Measurements from ENCODE around the gene PLA2G2A. TPM values are rescaled to one million over a fixed set of nuclear protein-coding genes. Genes with fewer than 3 reads are reported as not detected.
A peak's percentile ranks its signal among the peaks of the same experiment; 100 is the strongest.

PLA2G2A gene
- total RNA-seq, 1 donor from 2014 or later: not detected

GRCh38 chr1:19976317-19977003 is 3.0 kb downstream of the PLA2G2A start:
- H3K4me3 Mint-ChIP-seq (ENCODE audit: unreplicated experiment): no peak overlapping the region
- Histone ChIP-seq H3K9me3 (ENCODE audit: insufficient read depth, low read depth, low read length) (no peaks in the 10 kb centered on the region), H3K4me3 (ENCODE audit: insufficient read depth, low read depth, low read length) (no peak overlapping the region), H3K36me3 (ENCODE audit: insufficient read depth, low read length) (no peaks in the 10 kb centered on the region), H2AFZ (ENCODE audit: low read depth, low read length) (no peak overlapping the region), H3K4me2 (ENCODE audit: low read length) (no peak overlapping the region), H3K27ac (ENCODE audit: low read depth, low read length) (no peak overlapping the region), H4K20me1 (ENCODE audit: insufficient read depth, low read length) (no peaks in the 10 kb centered on the region), H3K4me1 (ENCODE audit: insufficient read depth, low read length) (no peaks in the 10 kb centered on the region), H3K9ac (ENCODE audit: low read length) (no peak overlapping the region), H3K27me3 (ENCODE audit: insufficient read depth, low read length) (peaks cover 36% of the 10 kb centered on the region), H3K79me2 (ENCODE audit: insufficient read depth, low read length) (no peaks in the 10 kb centered on the region)
- peaks cover 2% of the 10 kb centered on the region for H3K36me3 Mint-ChIP-seq (ENCODE audit: low read depth, unreplicated experiment)
- DNase-seq (ENCODE audit: low read depth) (no peak), FAIRE-seq (no peak)
- H3K27ac Mint-ChIP-seq (ENCODE audit: unreplicated experiment): no peak overlapping the region
- peaks cover 2% of the 10 kb centered on the region for H3K9me3 Mint-ChIP-seq (ENCODE audit: unreplicated experiment)
- H3K4me1 Mint-ChIP-seq (ENCODE audit: low read depth, unreplicated experiment): no peaks in the 10 kb centered on the region
- H3K27me3 Mint-ChIP-seq (ENCODE audit: low read depth, unreplicated experiment): peaks cover 30% of the 10 kb centered on the region
- no peak for TF ChIP-seq CTCF (IDR thresholded peaks at IDR 0.05; ENCODE audit: insufficient read depth, low read depth, low read length)
- TF ChIP-seq EZH2 (IDR thresholded peaks at IDR 0.05; ENCODE audit: insufficient read depth, low read length): no peak

GRCh38 chr1:19975423-19976193 is 3.8 kb downstream of the PLA2G2A start:
- no peaks in the 10 kb centered on the region for H3K4me1 Mint-ChIP-seq (ENCODE audit: low read depth, unreplicated experiment)
- H3K79me2 ChIP-seq (ENCODE audit: insufficient read depth, low read length): no peaks in the 10 kb centered on the region
- peaks cover 24% of the 10 kb centered on the region for H3K27me3 Mint-ChIP-seq (ENCODE audit: low read depth, unreplicated experiment)
- H2AFZ ChIP-seq (ENCODE audit: low read depth, low read length): no peak overlapping the region
- no peak overlapping the region for H3K27ac ChIP-seq (ENCODE audit: low read depth, low read length)
- DNase-seq (ENCODE audit: low read depth): no peak
- no peak overlapping the region for H3K9ac ChIP-seq (ENCODE audit: low read length)
- no peaks in the 10 kb centered on the region for H3K36me3 ChIP-seq (ENCODE audit: insufficient read depth, low read length)
- no peak overlapping the region for H3K27ac Mint-ChIP-seq (ENCODE audit: unreplicated experiment)
- H3K9me3 ChIP-seq (ENCODE audit: insufficient read depth, low read depth, low read length): no peaks in the 10 kb centered on the region
- no peak overlapping the region for H3K4me3 Mint-ChIP-seq (ENCODE audit: unreplicated experiment)
- no peak for FAIRE-seq
- H3K4me2 ChIP-seq (ENCODE audit: low read length): peak overlapping the region; percentile 2
- no peaks in the 10 kb centered on the region for H3K9me3 Mint-ChIP-seq (ENCODE audit: unreplicated experiment)
- H3K27me3 ChIP-seq (ENCODE audit: insufficient read depth, low read length): peaks cover 29% of the 10 kb centered on the region
- TF ChIP-seq EZH2 (IDR thresholded peaks at IDR 0.05; ENCODE audit: insufficient read depth, low read length) (no peak), CTCF (IDR thresholded peaks at IDR 0.05; ENCODE audit: insufficient read depth, low read depth, low read length) (no peak)
- H3K36me3 Mint-ChIP-seq (ENCODE audit: low read depth, unreplicated experiment): peaks cover 2% of the 10 kb centered on the region
- H4K20me1 ChIP-seq (ENCODE audit: insufficient read depth, low read length): no peaks in the 10 kb centered on the region
- no peak overlapping the region for H3K4me3 ChIP-seq (ENCODE audit: insufficient read depth, low read depth, low read length)
- no peaks in the 10 kb centered on the region for H3K4me1 ChIP-seq (ENCODE audit: insufficient read depth, low read length)

All from astrocyte (in vitro differentiated cells and primary cell).